MV-4-11 (cell line): ENCODE results near the gene SELENOM.
"Not testable (repeated sequence)": the region's sequence is repeated elsewhere in the genome, so short reads cannot be mapped to it uniquely, and the experiment has no call there.

Source experiments
- DNase-seq: peaks from one replicate; lab custom pipeline; 2025; lab: John Stamatoyannopoulos, UW

Gene SELENOM

DNA sequence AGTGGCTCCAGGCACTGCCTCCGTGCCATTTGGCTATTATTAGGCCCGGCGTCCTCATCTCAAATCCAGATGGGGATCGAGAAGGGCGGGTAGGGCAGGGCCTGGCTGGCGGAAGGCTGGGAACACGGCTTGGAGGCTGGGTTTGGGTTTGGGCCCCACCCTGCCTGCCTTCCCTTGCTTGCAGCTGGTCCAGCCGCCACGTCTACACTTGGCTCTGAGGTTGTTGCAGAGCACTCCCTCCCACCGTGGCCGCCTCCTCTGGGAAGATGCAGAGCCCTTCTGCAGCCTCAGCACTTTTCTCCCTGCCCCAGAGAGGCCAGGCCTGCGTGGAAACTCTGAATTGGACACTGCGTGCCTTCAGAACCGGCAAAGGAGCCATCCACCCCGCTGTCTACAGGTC lies 31.4 kb downstream of the SELENOM start:
- no peak for DNase-seq

DNA sequence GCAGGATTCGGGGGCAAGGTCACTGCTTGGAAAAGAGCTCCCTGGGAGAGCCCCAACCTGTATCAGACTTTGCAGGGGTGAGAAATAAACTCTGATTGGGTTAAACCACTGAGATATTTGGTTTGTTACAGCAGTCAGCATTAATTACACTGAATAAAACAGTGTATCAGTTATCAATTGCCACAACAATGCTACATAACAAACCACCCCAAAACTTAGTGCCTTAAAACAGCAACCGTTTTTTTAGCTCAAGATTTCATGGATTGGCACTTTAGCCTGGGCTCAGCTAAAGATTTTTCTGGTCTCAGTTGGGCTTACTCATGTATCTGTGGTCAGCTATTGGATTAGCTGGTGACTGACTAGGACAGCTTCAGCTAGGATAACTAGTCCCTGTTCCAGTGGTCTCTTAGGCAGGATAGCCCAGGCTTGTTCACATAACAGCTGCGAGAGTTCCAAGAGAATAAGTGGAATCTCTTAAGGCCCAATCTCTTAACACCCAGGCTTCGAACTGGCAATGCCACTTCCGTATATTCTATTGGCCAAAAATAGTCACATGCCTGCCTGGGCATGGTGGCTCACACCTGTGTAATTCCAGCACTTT lies 33.7 kb downstream of the SELENOM start:
- DNase-seq = not testable (repeated sequence)

DNA sequence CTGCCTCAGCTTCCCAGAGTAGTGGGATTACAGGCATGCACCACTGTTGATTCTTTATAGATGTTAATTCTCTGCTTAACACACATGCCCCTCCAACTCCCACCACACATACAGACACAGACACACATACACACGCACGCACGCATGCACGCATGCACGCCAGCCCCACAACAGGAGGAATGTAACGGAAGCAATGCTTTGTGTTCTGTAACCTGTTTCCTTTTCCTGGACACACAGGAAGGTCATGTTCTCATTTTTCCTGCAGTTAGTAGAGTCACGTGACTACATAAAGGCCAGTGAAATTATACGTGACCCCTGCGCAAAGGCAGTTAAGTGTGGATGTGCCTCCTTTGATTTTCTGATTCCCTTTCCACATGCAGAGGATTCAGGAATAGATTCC lies 34.2 kb downstream of the SELENOM start:
- not testable (repeated sequence) for DNase-seq

DNA sequence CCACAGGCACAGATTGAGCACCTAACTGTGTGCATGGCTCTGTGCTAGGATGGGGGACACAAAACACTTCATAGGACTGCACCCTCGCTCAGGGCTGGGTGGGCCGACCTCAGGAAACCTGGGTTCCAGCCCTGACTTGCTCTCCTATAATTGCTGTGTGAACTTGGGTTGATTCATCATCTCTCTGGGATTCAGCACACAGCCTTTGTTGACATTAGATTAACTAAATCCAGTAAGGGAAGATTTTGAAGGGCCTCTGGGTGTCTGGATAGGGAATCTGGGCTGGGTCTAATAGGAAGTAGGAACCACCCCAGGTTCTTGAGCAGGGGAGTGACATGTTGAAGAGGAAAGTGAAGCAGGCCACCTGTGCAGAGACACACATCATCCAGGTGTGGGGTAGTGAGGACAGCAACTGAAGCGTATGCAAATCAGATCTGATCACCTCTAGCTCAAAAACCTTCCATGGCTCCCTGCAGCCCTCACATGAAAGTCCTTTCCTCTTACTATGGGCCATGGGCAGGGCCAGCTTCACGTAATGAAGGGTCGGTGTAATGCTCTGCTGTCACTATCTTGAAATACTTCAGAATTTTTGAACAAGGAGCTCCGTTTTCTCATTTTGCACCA lies 37.6 kb downstream of the SELENOM start:
- not testable (repeated sequence) for DNase-seq

DNA sequence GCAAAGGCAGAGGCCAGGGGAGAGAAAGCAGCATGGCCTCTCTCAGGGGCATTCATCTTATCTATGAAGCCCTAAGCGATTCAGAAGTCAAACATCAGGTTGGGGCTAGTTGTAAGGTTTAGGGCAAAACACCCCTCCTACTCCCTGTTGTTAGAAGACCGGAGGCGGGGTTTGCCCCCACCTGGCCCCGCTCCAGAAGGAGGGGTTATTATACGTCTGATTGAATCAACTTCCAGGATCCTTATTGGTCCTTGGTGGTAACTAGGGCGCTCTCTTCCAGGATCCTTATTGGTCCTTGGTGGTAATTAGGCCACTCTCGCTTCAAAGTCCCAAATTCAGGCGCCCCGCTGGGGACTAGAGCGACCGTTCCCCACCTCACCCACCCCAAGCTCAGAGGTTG lies 38.4 kb downstream of the SELENOM start:
- no peak for DNase-seq

DNA sequence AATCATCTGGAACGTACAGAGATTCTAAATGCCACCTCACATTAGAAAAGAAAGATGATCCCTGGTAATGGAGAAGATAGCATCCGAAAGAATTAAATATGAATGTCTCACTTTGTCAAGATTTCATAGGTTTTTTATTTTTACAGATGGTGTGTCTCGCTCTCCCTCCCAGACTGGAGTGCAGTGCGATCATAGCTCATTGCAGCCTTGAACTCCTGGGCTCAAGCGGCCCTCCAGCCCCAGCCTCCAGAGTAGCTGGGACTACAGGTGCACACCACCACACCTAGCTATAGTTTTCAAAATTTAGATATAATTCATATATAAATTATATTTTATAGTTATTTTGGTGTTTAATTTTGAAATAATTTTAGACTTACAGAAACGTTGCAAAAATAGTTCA lies 43.0 kb downstream of the SELENOM start:
- no peak for DNase-seq

DNA sequence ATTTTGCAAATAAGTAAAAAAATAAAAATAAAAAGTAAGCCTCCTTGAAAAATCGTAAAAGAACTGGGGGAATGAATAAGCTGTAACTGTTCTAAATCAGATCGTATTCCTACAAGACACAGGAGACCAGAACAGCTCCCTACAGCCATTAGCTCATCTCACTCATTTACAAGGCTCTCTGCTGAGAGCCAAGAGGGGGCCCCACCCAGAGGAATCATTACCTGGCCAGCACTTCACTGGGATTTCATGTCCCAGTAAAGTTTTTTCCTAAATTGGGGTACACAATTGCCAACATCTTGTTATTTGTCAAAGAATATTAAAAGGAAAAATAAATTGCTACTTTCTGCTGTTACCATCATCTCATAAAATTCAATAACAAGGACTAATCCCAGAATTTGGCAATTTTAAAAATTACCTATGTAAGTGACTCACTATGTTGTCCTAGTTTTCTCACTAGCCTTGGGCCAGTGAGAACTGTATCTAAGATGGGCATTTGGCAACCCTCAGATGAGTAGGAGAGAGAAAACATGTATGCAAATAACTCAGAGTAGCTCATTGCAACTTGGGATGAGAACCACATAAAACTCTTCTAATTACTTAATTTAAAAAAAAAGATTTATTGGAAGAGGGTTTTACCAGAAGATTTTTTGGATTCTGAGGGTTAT lies 44.7 kb downstream of the SELENOM start:
- no peak for DNase-seq

DNA sequence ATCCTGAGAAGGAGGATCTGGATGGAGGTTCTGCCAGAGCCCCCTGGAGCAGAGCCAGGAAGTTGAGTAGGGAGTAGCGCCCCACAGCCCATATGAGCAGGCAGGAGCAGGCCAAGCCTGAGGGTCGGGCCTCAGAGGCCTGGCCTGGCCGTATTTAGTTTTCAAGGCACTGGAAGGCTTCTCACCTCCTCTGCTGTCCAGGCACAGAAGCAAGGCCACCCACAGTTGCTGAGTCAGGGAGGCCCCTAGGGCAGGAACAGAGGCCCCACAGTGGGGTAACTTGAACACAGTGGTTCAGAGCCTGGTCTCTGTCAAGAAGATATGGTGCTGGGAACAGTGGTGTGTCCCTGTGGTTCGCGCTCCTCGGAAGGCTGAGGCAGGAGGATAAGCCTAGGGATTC lies 47.7 kb downstream of the SELENOM start:
- DNase-seq = not testable (repeated sequence)

DNA sequence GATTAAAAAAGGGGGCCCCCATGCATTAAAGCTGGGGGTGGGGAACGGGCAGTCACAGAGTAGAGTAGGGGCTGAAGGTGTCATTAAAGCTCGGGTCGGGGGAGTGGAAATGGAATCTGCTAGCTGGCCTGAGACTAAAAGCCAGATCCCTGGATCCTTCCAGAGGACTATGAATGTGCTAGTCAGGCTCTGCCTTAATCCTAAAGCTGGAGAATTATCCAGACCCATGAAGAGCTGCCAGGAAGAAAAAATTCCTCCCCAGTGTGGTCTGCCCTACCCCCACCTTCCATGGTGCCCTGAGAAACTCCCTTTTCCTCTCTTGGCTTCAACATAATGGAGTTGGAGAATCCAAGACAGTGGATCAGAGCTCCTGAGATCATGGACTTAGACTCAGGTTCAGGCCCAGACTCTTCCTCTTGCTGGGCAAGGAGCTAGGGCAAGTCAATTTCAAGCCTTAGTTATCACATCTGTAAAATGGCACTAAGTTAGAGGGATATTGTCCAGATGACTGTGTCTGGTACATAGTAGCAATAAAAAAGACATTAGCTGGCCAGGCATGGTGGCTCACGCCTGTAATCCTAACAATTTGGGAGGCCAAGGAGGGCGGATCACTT lies 50.3 kb downstream of the SELENOM start:
- no peak for DNase-seq

DNA sequence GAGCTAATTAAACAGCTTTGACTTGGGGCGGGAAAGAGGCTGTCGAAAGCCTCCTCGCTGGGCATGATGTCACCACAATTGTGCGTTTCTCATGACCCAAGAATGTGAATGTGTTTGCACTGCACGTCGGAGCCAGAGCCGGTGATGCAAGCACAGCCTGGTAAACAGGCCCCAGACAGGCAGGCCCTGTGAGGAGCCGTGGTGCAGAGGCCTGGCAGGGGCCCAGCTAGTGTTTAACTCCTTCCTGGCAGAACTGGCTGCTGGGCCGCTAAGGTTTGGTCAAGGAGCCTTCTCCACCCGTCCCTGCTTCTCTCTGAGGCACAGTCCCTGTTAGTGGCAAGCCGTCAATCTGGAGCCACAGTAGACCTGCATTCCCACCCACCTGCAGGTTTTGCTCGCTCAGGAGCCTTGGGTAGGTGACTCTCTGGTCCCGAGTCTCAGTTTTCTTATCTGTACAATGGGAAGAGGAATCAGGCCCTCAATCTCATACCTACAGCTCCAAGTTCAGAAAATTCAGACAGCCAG lies 51.7 kb downstream of the SELENOM start:
- DNase-seq = peak; percentile 53

DNA sequence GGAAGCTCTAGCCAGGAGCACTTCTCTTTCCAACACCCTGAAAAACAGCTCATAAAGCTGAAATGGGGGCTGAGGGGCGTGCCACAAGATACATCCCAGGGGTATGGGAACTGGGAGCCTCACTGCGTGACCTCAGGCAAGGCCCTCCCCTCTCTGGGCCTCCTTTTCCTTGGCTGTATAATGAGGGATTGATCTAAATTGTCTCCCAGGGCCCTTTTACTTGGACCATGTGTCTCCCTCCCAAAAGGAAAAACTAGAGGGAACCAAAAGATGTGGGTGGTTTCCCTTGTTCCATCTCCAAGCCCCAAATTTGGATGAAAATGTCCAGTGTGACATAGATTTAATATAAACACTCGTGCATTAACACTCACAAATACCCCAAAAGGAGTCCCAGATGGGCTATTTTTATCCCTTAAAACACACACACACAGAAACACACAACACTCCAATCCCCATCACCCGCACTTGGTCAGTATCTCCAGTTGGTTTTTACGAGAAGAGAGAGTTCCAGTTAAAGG lies 52.2 kb downstream of the SELENOM start:
- DNase-seq = no peak
